NCI-H2171 (cell line): ENCODE measurements around the gene TBC1D3D.
"Not testable (repeated sequence)": the region's sequence is repeated elsewhere in the genome, so short reads cannot be mapped to it uniquely, and the experiment has no call there.

Experiments used
- DNase-seq: peaks from one replicate; lab custom pipeline; 2025; lab: John Stamatoyannopoulos, UW

TBC1D3D gene

GRCh38 chr17:38003676-38004075, at the start of gene TBC1D3D:
TBC1D3D (plus strand) TSS chr17:38003976; CDS start chr17:38005561, 1,585 bp downstream.
- not testable (repeated sequence) for DNase-seq

- DNase-seq: not testable (repeated sequence)
Measured at GRCh38 chr17:37988960-37989359, 14.8 kb upstream of the TBC1D3D start, which contains the start of gene TBC1D3L. TBC1D3L (minus strand) TSS chr17:37989060; CDS start chr17:37987520, 1,540 bp downstream.
